Peyer's patch (tissue), 4 donors: Measurements from ENCODE around the gene MEGF9. TPM values are rescaled to one million over a fixed set of nuclear protein-coding genes. Genes with fewer than 3 reads are reported as not detected.

Source experiments
- DNase-seq, 3 donors: peaks; one replicate each; pipeline ENCODE4 v3.0.0-alpha.2; 2017 to 2019
- H3K27ac ChIP-seq, 4 donors: fragments of 200-600 bp; sonication (generic); one replicate each; pipeline ENCODE4 v1.5.1; 2016 to 2019
- H3K27me3 ChIP-seq, 2 donors: fragments of 200-600 bp; sonication (generic); one replicate each; pipeline ENCODE4 v1.5.1; 2019
- H3K36me3 ChIP-seq, 3 donors: fragments of 200-600 bp; sonication (generic); one replicate each; pipeline ENCODE4 v1.5.1; 2016 to 2019
- H3K4me1 ChIP-seq, 4 donors: fragments of 200-600 bp; sonication (generic); one replicate each; pipeline ENCODE4 v1.5.1; 2016 to 2019
- H3K4me3 ChIP-seq, 4 donors: fragments of 200-600 bp; sonication (generic); 1 replicate in 3 of 4; 2 replicates in 1 of 4; pipeline ENCODE4 v1.5.1; 2016 to 2019; ENCODE audit warnings: mild to moderate bottlenecking in 1 of 4
- H3K9me3 ChIP-seq, 4 donors: fragments of 200-600 bp; sonication (generic); one replicate each; pipeline ENCODE4 v1.5.1; 2016 to 2019; ENCODE audit warnings: mild to moderate bottlenecking in 1 of 4
- CTCF ChIP-seq, 6 experiments: fragments of 450-650 bp in 4 of 6; fragments of 200-600 bp in 2 of 6; sonication (generic) in 1 of 6; IDR thresholded peaks; one replicate each; pipeline ENCODE4 v1.5.1; 2017 to 2019; ENCODE audit warnings: antibody characterized with exemption in 6 of 6, mild to moderate bottlenecking in 3 of 6, moderate library complexity in 1 of 6
- POLR2A ChIP-seq, 2 donors: fragments of 450-650 bp; IDR thresholded peaks; one replicate each; pipeline ENCODE4 v1.5.1; 2017; ENCODE audit warnings: antibody characterized with exemption in 2 of 2, mild to moderate bottlenecking in 2 of 2, moderate library complexity in 2 of 2
- total RNA-seq, 4 donors: library from RNA; depleted of rRNA; stranded (reverse); fragments of >200 nt; gene quantifications; one replicate each; pipeline ENCODE4 v1.1.0, GENCODE V29; 2016

The MEGF9 gene
- total RNA-seq, 4 donors from 2014 or later: 8.1 to 15.1 (median 11.5) TPM

- no peak for DNase-seq
- Histone ChIP-seq H3K36me3 (no peaks in the 10 kb centered on the region), H3K27ac (no peak overlapping the region), H3K4me1 (no peaks in the 10 kb centered on the region), H3K9me3 (no peaks in the 10 kb centered on the region), H3K4me3 (no peak overlapping the region), H3K27me3 (no peaks in the 10 kb centered on the region)
- TF ChIP-seq POLR2A (IDR thresholded peaks at IDR 0.05) (no peak), CTCF (IDR thresholded peaks at IDR 0.05) (no peak)
These were observed 27.4 kb upstream of the MEGF9 start for GRCh38 chr9:120741701-120742100.

- H3K27me3 ChIP-seq: no peaks in the 10 kb centered on the region
- H3K36me3 ChIP-seq: no peaks in the 10 kb centered on the region
- no peak for DNase-seq
- H3K4me3 ChIP-seq: no peak overlapping the region
- H3K27ac ChIP-seq: no peak overlapping the region
- TF ChIP-seq CTCF (IDR thresholded peaks at IDR 0.05): no peak
- TF ChIP-seq POLR2A (IDR thresholded peaks at IDR 0.05): no peak
- H3K4me1 ChIP-seq: no peaks in the 10 kb centered on the region
- no peaks in the 10 kb centered on the region for H3K9me3 ChIP-seq
These were observed 26.9 kb upstream of the MEGF9 start for GRCh38 chr9:120741191-120741590.

GRCh38 chr9:120740132-120740531 is 25.9 kb upstream of the MEGF9 start:
- H3K9me3 ChIP-seq: no peaks in the 10 kb centered on the region
- H3K4me3 ChIP-seq: no peak overlapping the region
- no peaks in the 10 kb centered on the region for H3K27me3 ChIP-seq
- DNase-seq: no peak
- TF ChIP-seq POLR2A (IDR thresholded peaks at IDR 0.05) (no peak), CTCF (IDR thresholded peaks at IDR 0.05) (no peak)
- H3K27ac ChIP-seq: no peak overlapping the region
- no peaks in the 10 kb centered on the region for H3K36me3 ChIP-seq
- peaks cover 0 to under 1% (median 0%) of the 10 kb centered on the region in 4 donors for H3K4me1 ChIP-seq

GRCh38 chr9:120737416-120738165 is 23.3 kb upstream of the MEGF9 start:
- TF ChIP-seq POLR2A (IDR thresholded peaks at IDR 0.05): no peak
- no peak for TF ChIP-seq CTCF (IDR thresholded peaks at IDR 0.05)
- DNase-seq: no peak
- no peaks in the 10 kb centered on the region for H3K36me3 ChIP-seq
- no peaks in the 10 kb centered on the region for H3K9me3 ChIP-seq
- H3K27me3 ChIP-seq: no peaks in the 10 kb centered on the region
- no peak overlapping the region for H3K4me3 ChIP-seq
- H3K4me1 ChIP-seq: peaks cover 0 to 4% (median 0%) of the 10 kb centered on the region in 4 donors
- no peak overlapping the region for H3K27ac ChIP-seq

GRCh38 chr9:120736881-120737280 is 22.6 kb upstream of the MEGF9 start:
- H3K9me3 ChIP-seq: no peaks in the 10 kb centered on the region
- DNase-seq: no peak
- H3K36me3 ChIP-seq: no peaks in the 10 kb centered on the region
- H3K4me3 ChIP-seq: no peak overlapping the region
- no peak for TF ChIP-seq CTCF (IDR thresholded peaks at IDR 0.05)
- no peak for TF ChIP-seq POLR2A (IDR thresholded peaks at IDR 0.05)
- H3K27ac ChIP-seq: no peak overlapping the region
- H3K4me1 ChIP-seq: peaks cover 0 to 4% (median 0%) of the 10 kb centered on the region in 4 donors
- no peaks in the 10 kb centered on the region for H3K27me3 ChIP-seq
